ENCODE measurements around the gene TMSB4X. TPM values are rescaled to one million over a fixed set of nuclear protein-coding genes. Genes with fewer than 3 reads are reported as not detected.

TMSB4X gene
- total RNA-seq, 1 experiment from 2014 or later = 6,124 TPM

- no peak for DNase-seq (ENCODE audit: low spot score)
Measured at GRCh38 chrX:13023979-13024378, 49.1 kb downstream of the TMSB4X start.

- DNase-seq (ENCODE audit: low spot score) = no peak
Measured at GRCh38 chrX:13024986-13025385, 50.1 kb downstream of the TMSB4X start.

Other genes with a start within 250 kb of the TMSB4X start
- gene PRPS2, start 183.7 kb upstream of the TMSB4X start, total RNA-seq (2014; rRNA removed; shearing (Covaris generic)) = 91.0 and 105 TPM in 2 replicates
- 0.04 TPM in 1 of 2 replicates, not detected in the other for gene TLR7, start 108.0 kb upstream of the TMSB4X start, total RNA-seq (2014; rRNA removed; shearing (Covaris generic))
- not detected in 2 replicates for gene TLR8, start 68.5 kb upstream of the TMSB4X start, total RNA-seq (2014; rRNA removed; shearing (Covaris generic))
- not detected in 2 replicates for gene FAM9C, start 69.5 kb downstream of the TMSB4X start, total RNA-seq (2014; rRNA removed; shearing (Covaris generic))